Posterior cingulate gyrus (tissue), 11 donors: ENCODE results near the gene PEAK3.

Source experiments
- DNase-seq, 10 donors: peaks; one replicate each; pipeline versions ENCODE4 v3.0.0 to v3.0.0-alpha.2; 2020 to 2021; ENCODE audit warnings: mixed read lengths in 3 of 10
- intact Hi-C: fragments of 100-400 bp; cut with DNase I; formaldehyde crosslinking; loops from one replicate; pipeline ENCODE4 v1.15.1; 2023

The PEAK3 gene

DNA sequence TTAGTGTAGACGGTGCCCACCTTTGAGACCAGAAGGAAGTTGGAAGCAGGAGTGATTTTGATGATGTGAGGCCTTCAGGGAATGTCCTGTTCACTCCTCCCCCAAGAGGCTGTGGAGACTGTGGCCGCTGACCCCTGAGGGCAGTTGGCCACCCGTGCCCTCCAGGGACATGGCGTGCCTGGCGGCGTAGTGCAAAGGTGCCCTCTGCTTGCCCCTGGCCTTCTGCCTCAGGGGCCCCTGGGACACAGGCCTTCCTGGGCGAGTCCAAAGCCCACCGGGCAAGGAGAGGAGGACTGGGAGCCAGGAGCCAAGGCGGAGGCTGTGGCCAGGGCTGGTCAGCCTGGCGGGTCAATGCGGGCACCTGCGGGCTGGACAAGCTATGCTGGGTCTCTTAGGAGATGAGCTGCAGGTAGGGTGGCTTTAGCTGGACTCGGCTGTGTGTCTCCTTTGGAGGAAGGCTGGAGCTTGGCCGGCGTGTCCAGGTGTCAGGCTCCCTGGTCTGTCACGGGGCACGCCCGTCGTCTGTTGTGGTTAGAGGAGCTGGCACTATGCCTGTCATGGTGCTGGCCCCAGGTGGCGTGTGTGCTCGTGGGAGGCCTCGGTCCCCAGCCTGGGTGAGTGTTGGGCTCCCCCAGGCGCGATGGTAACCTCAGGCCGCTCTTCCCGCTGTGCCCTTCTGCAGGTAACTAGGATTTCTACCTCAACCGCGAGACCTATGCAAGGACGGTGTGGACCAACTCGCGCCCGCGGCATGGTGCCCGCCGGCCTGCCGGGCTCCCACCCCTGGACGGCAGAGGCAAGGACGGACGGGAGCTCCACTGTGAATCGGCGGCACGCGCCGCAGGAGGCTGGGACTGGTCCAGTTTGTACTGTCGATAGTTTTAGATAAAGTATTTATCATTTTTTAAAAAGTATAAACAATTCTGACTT lies 52.6 kb downstream of the PEAK3 start:
- intact Hi-C loops = no loop called here
- no peak for DNase-seq

DNA sequence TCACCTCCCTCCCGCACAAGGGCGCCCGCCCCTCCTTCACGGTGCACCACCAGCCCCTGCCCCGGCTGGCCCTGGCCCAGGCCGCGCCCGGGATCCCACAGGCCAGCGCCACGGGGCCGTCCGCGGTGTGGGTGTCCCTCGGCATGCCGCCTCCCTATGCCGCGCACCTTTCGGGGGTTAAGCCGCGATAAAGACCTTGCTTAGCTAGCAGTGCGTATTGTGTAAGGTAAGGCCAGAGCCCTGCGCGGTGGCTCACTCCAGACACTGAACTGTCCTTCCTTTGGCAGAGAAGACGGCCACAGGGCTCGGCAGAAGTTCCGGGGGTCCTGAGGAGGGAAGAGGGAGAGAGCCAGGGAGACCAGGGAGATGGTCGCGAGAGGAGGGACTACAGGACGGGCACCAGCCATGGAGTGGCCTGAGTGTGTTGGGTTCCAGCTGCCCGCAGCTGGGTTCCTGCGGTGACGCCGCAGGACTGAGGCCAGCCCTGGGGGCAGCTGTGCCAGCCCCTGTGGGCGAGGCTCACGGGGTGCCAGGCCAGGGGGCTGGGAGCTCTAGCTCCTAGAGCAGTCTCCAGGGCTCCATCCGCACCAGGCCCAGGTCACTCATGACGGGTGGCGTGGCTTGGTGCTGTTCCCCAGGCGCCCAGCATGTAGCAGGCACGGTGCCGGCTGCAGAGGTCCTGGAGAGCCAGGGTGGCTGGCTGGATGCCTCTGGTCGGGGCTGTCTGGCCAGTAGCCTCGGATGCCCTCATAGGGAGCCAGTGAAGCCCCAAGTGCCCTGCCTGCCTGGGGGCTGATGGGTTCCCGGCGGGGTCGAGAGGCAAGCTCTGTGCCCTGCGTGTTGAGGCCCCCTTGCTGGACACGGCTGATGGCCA lies 53.6 kb downstream of the PEAK3 start:
- DNase-seq = no peak
- intact Hi-C loops = no loop called here

GRCh38 chr19:2227415-2228156 lies 54.4 kb downstream of the PEAK3 start:
- DNase-seq = no peak
- intact Hi-C loops = no loop called here

- DNase-seq = no peak
- intact Hi-C loops = no loop called here
These were observed 55.1 kb downstream of the PEAK3 start for GRCh38 chr19:2226840-2227360.

DNA sequence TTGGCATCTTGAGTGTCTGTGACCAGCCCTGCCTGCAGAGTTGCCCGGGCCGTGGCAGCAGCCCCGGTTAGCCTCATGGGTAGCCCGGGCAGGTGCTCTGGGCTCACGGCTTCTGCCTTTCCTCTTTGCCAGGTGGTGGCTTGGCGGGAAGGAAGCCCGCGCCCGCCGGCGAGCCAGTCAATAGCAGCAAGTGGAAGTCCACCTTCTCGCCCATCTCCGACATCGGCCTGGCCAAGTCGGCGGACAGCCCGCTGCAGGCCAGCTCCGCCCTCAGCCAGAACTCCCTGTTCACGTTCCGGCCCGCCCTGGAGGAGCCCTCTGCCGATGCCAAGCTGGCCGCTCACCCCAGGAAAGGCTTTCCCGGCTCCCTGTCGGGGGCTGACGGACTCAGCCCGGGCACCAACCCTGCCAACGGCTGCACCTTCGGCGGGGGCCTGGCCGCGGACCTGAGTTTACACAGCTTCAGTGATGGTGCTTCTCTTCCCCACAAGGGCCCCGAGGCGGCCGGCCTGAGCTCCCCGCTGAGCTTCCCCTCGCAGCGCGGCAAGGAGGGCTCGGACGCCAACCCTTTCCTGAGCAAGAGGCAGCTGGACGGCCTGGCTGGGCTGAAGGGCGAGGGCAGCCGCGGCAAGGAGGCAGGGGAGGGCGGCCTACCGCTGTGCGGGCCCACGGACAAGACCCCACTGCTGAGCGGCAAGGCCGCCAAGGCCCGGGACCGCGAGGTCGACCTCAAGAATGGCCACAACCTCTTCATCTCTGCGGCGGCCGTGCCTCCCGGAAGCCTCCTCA lies 55.7 kb downstream of the PEAK3 start:
- DNase-seq = no peak
- intact Hi-C loops = no loop called here

DNA sequence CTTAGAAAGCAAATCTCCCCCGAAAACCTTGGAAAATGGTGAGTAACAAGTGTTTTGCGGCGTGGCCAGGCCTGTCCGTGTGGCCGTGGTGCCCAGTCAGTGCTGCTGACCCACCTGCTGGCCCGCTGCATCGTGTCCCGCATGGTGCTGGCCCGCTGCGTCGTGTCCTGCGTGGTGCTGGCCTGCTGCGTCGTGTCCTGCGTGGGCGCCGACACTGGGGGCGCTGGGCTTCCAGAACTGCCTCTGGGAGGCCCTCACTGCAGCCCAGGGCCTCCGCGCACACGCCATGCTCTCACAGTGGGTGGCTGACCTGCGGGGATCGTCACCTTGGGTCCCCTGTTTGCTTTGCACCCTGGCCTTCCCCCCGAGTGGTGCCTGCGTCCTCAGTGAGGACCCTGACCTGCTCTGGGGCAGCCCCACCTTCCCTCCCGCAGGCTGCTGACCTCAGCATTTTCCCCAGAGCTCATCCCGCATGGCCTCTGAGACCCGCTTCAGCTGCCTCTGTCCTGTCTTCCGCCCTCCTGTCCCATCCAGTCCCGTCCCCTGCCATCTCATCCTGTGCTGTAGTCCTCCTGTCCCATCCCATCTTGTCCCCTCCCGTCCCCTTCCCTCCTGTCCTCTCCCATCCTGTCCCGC lies 56.4 kb downstream of the PEAK3 start:
- no peak for DNase-seq
- intact Hi-C loops = no loop called here

- intact Hi-C loops = no loop called here
- no peak for DNase-seq
These were observed 57.1 kb downstream of the PEAK3 start for GRCh38 chr19:2224754-2225349.
